ENCODE measurements around the gene IL1R2. TPM values are rescaled to one million over a fixed set of nuclear protein-coding genes. Genes with fewer than 3 reads are reported as not detected.
"Not testable (repeated sequence)": the region's sequence is repeated elsewhere in the genome, so short reads cannot be mapped to it uniquely, and the experiment has no call there.

IL1R2 gene
- total RNA-seq, 4 donors from 2014 or later, result 7.1 to 52.4 (median 29.9) TPM

DNA sequence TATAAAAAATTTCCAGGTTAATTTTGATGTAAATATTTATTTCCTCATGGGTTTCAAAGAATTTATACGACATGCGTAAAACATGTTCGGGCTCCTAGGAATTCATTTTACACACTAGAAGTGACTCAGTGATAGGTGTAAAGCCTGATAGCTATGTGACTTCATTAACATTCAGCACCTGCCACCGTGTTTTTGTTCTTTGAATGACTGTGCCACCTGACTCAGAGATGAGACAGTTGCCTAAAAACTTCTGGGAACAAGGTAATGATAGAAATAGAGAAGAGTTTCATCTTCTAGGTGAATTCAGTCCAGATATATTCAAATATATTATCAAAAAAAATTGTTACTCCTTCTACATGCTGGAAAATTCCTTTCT lies 10.0 kb downstream of the IL1R2 start:
- Histone ChIP-seq H3K27ac (no peak overlapping the region), H3K27me3 (no peaks in the 10 kb centered on the region), H3K4me1 (peaks cover 0 to 29% (median 7%) of the 10 kb centered on the region in 4 donors), H3K9me3 (no peaks in the 10 kb centered on the region), H3K4me3 (no peak overlapping the region), H3K36me3 (no peaks in the 10 kb centered on the region)
- DNase-seq, result no peak
- intact Hi-C loops (cut with DNase I; ENCODE audit: low total_unique reads) (no loop called here), in situ Hi-C loops (cut with MboI; ENCODE audit: low pct_ligation_motif_present in 1 of 4, low pct_unique_long_range_greater_than_20kb in 1 of 4, low sequenced_read_pairs in 3 of 4) (loop anchor here in 3 of 4 donors (25.0 kb wide), 3 partner anchors 161 to 436 kb away; partner anchors contain the start of gene IL18R1 (in 1 of the 3))
- TF ChIP-seq POLR2A (IDR thresholded peaks at IDR 0.05) (no peak), POLR2AphosphoS5 (IDR thresholded peaks at IDR 0.05) (no peak), EP300 (IDR thresholded peaks at IDR 0.05; ENCODE audit: low read depth) (no peak)
- TF ChIP-seq, protein P1, sequence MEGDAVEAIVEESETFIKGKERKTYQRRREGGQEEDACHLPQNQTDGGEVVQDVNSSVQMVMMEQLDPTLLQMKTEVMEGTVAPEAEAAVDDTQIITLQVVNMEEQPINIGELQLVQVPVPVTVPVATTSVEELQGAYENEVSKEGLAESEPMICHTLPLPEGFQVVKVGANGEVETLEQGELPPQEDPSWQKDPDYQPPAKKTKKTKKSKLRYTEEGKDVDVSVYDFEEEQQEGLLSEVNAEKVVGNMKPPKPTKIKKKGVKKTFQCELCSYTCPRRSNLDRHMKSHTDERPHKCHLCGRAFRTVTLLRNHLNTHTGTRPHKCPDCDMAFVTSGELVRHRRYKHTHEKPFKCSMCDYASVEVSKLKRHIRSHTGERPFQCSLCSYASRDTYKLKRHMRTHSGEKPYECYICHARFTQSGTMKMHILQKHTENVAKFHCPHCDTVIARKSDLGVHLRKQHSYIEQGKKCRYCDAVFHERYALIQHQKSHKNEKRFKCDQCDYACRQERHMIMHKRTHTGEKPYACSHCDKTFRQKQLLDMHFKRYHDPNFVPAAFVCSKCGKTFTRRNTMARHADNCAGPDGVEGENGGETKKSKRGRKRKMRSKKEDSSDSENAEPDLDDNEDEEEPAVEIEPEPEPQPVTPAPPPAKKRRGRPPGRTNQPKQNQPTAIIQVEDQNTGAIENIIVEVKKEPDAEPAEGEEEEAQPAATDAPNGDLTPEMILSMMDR (IDR thresholded peaks at IDR 0.05), result no peak
- WGBS, 2 donors (ENCODE audit: low coverage in 1 of 2), result 40 to 54% methylated on average over 4 of the region's 4 CpGs

DNA sequence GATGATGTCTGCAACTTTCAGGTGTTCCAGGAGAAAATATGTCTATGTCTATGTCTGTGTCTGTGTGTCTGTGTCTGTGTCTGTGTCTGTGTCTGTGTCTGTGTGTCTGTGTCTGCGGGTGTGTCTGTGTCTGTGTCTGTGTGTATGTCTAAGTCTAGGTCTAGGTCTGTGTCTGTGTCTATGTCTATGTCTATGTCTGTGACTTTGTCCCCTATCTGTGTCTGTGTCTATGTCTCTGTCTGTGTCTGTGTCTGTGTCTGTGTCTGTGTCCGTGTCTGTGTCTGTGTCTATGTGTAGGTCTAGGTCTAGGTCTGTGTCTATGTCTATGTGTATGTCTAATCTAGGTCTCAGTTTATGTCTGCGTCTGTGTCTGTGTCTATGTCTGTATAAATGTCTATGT lies 10.5 kb downstream of the IL1R2 start:
- no peaks in the 10 kb centered on the region for H3K36me3 ChIP-seq
- H3K27me3 ChIP-seq, result no peaks in the 10 kb centered on the region
- intact Hi-C loops (cut with DNase I; ENCODE audit: low total_unique reads), result no loop called here
- TF ChIP-seq EP300 (IDR thresholded peaks at IDR 0.05; ENCODE audit: low read depth) (no peak), POLR2A (IDR thresholded peaks at IDR 0.05) (no peak), POLR2AphosphoS5 (IDR thresholded peaks at IDR 0.05) (no peak)
- TF ChIP-seq, protein P1 (IDR thresholded peaks at IDR 0.05), result no peak
- no peak overlapping the region for H3K4me3 ChIP-seq
- no peak for DNase-seq
- no peaks in the 10 kb centered on the region for H3K9me3 ChIP-seq
- in situ Hi-C loops (cut with MboI; ENCODE audit: low pct_ligation_motif_present in 1 of 4, low pct_unique_long_range_greater_than_20kb in 1 of 4, low sequenced_read_pairs in 3 of 4), result loop anchor here in 3 of 4 donors (25.0 kb wide), 3 partner anchors 160 to 435 kb away; partner anchors contain the start of gene IL18R1 (in 1 of the 3)
- no peak overlapping the region for H3K27ac ChIP-seq
- peaks cover 0 to 29% (median 6%) of the 10 kb centered on the region in 4 donors for H3K4me1 ChIP-seq
- whole genome bisulfite sequencing, 2 donors (ENCODE audit: low coverage in 1 of 2), result 75 to 86% methylated on average over 2 to 3 of the region's 3 CpGs

DNA sequence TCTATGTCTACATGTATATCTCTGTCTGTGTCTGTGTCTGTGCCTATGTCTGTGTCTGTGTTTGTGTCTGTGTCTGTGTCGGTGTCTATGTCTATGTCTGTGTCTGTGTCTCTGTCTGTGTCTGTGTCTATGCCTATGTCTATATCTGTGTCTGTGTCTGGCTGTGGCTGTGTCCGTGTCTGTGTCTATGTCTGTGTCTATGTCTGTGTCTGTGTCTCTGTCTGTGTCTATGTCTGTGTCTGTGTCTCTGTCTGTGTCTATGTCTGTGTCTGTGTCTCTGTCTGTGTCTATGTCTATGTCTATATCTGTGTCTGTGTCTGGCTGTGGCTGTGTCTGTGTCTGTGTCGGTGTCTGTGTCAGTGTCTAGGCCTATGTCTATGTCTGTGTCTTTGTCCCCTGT lies 11.1 kb downstream of the IL1R2 start:
- WGBS, 2 donors (ENCODE audit: low coverage in 1 of 2), result 86% methylated on average over 3 of the region's 3 CpGs; no CpG with 5 or more reads in 1 of the 2 donors

DNA sequence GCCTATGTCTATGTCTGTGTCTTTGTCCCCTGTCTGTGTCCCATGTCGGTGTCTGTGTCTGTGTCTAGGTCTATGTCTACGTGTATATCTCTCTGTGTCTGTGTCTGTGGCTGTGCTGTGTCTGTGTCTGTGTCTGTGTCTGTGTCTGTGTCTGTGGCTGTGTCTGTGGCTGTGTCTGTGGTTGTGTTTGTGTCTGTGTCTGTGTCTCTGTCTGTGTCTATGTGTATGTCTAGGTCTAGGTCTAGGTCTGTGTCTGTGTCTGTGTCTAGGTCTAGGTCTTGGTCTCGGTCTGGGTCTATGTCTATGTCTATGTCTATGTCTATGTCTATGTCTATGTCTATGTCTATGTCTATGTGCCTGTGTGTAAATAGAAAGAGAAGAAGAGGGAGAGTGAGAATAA lies 11.9 kb downstream of the IL1R2 start:
- H3K27me3 ChIP-seq, result no peaks in the 10 kb centered on the region
- DNase-seq, result no peak
- in situ Hi-C loops (cut with MboI; ENCODE audit: low pct_ligation_motif_present in 1 of 4, low pct_unique_long_range_greater_than_20kb in 1 of 4, low sequenced_read_pairs in 3 of 4), result loop anchor here in 3 of 4 donors (25.0 kb wide), 3 partner anchors 159 to 434 kb away; partner anchors contain the start of gene IL18R1 (in 1 of the 3)
- no peak overlapping the region for H3K4me3 ChIP-seq
- peaks cover 0 to 17% (median 5%) of the 10 kb centered on the region in 4 donors for H3K4me1 ChIP-seq
- 93 to 100% methylated on average over 2 to 3 of the region's 3 CpGs for WGBS, 2 donors (ENCODE audit: low coverage in 1 of 2)
- H3K36me3 ChIP-seq, result no peaks in the 10 kb centered on the region
- H3K27ac ChIP-seq, result no peak overlapping the region
- intact Hi-C loops (cut with DNase I; ENCODE audit: low total_unique reads), result no loop called here
- TF ChIP-seq POLR2AphosphoS5 (IDR thresholded peaks at IDR 0.05) (no peak), POLR2A (IDR thresholded peaks at IDR 0.05) (no peak), EP300 (IDR thresholded peaks at IDR 0.05; ENCODE audit: low read depth) (no peak)
- TF ChIP-seq, protein P1 (IDR thresholded peaks at IDR 0.05), result no peak
- H3K9me3 ChIP-seq, result no peaks in the 10 kb centered on the region

More for the DNA sequence above, 11.1 kb downstream of the IL1R2 start:
- H3K9me3 ChIP-seq; intact Hi-C loops (cut with DNase I; ENCODE audit: low total_unique reads); H3K27me3 ChIP-seq; H3K36me3 ChIP-seq; H3K4me3 ChIP-seq; H3K27ac ChIP-seq; DNase-seq: not testable (repeated sequence)
- in situ Hi-C loops (cut with MboI; ENCODE audit: low pct_ligation_motif_present in 1 of 4, low pct_unique_long_range_greater_than_20kb in 1 of 4, low sequenced_read_pairs in 3 of 4), result loop anchor here in 3 of 4 donors (25.0 kb wide), 3 partner anchors 159 to 434 kb away; partner anchors contain the start of gene IL18R1 (in 1 of the 3)
- H3K4me1 ChIP-seq, result peaks cover 0 to 24% (median 5%) of the 10 kb centered on the region in 4 donors
